Heart right ventricle (tissue), 16 donors: Measurements from ENCODE around the gene CD209. TPM values are rescaled to one million over a fixed set of nuclear protein-coding genes. Genes with fewer than 3 reads are reported as not detected.
"Not testable (repeated sequence)": the region's sequence is repeated elsewhere in the genome, so short reads cannot be mapped to it uniquely, and the experiment has no call there.

ENCODE experiments used
- ATAC-seq, 8 donors: fragments of 200-7000 bp; cut with Tn5 transposase; one replicate each; pipeline ENCODE4 v1.9.1; 2020; ENCODE audit warnings: mild to moderate bottlenecking in 8 of 8, moderate library complexity in 8 of 8, moderate number of reproducible peaks in 1 of 8
- DNase-seq, 2 donors: peaks; one replicate each; pipeline ENCODE4 v3.0.0-alpha.2; 2020
- H3K27ac ChIP-seq, 10 donors: fragments of 200-600 bp; sonication (generic) in 2 of 10; one replicate each; pipeline versions ENCODE4 v1.5.0 to v1.8.0; 2020 to 2022; ENCODE audit warnings: mild to moderate bottlenecking in 3 of 10
- H3K27me3 ChIP-seq, 7 donors: fragments of 200-600 bp; one replicate each; pipeline ENCODE4 v1.8.0; 2021 to 2022; ENCODE audit warnings: mild to moderate bottlenecking in 2 of 7
- H3K36me3 ChIP-seq, 9 donors: fragments of 200-600 bp; sonication (generic) in 1 of 9; one replicate each; pipeline versions ENCODE4 v1.5.0 to v1.8.0; 2020 to 2022; ENCODE audit warnings: mild to moderate bottlenecking in 2 of 9
- H3K4me1 ChIP-seq, 9 donors: fragments of 200-600 bp; sonication (generic) in 1 of 9; one replicate each; pipeline versions ENCODE4 v1.5.0 to v1.8.0; 2020 to 2022; ENCODE audit warnings: mild to moderate bottlenecking in 4 of 9
- H3K4me3 ChIP-seq, 10 donors: fragments of 200-600 bp; sonication (generic) in 2 of 10; one replicate each; pipeline versions ENCODE4 v1.5.0 to v1.8.0; 2020 to 2022; ENCODE audit warnings: mild to moderate bottlenecking in 7 of 10, moderate library complexity in 2 of 10
- H3K9me3 ChIP-seq, 11 donors: fragments of 200-600 bp in 10 of 11; sonication (generic) in 2 of 11; one replicate each; pipeline versions ENCODE4 v1.5.0 to v1.8.0; 2013 to 2022; ENCODE audit warnings: mild to moderate bottlenecking in 2 of 11, control low read depth in 1 of 11, moderate library complexity in 1 of 11
- CTCF ChIP-seq, 9 donors: fragments of 200-600 bp; sonication (generic) in 2 of 9; IDR thresholded peaks; one replicate each; pipeline versions ENCODE4 v1.5.0 to v1.8.0; 2021 to 2022; ENCODE audit warnings: antibody characterized with exemption in 9 of 9, mild to moderate bottlenecking in 5 of 9, moderate library complexity in 1 of 9
- WGBS, 2 donors: extraction: QIAGEN DNeasy Blood & Tissue Kit; methylation state at CpG; one replicate each; pipeline ENCODE4 v1.1.7; 2013; ENCODE audit warnings: inconsistent platforms in 1 of 2; 5-methylcytosine and 5-hydroxymethylcytosine counted together
- intact Hi-C, 10 donors: fragments of 100-400 bp; cut with DNase I; formaldehyde crosslinking; loops; one replicate each; pipeline versions ENCODE4 v1.11.1 to v1.14.2; 2022
- long read RNA-seq, 3 donors: library from polyadenylated mRNA; unstranded; transcript quantifications; one replicate each; pipeline ENCODE4 v2.0.0, GENCODE V29; 2020 to 2021
- polyA plus RNA-seq, 2 donors: library from polyadenylated mRNA; stranded (reverse); fragments of 200-250 nt; gene quantifications; one replicate each; pipeline ENCODE4 v1.2.3, GENCODE V29; 2013
- total RNA-seq, 10 donors: library from RNA; stranded (reverse); fragmentation: NEBNext Ultra II Directional in 3 of 10; extraction: Animal tissue kit (Norgen Biotek cat#: 25700) in 3 of 10; gene quantifications; one replicate each; pipeline versions ENCODE4 v1.2.1 to v1.2.4, GENCODE V29; 2021 to 2023
- donor health status: Arrhythmogenic right ventricular cardiomyopathy.
- donor health status: ischemic (EF 13 %, LVEDD 7.1; RV severe dilation, severe dysfunction).
- donor health status: healthy with polysubstance abuse.
- donor health status: DM: no; HTN: yes; CAD: no.
- donor health status: DM: no; HTN: no; CAD: no.
- donor health status: ischemic (EF 25% LVEDD 6.9; RV normal size, moderate dysfunction).
- donor health status: ischemic (EF 25% LVEDD 5.7; RV mildly dilated, moderate dysfunction).
- donor health status: healthy.
- donor health status: DM: yes; HTN: yes; CAD: no.
- donor health status: Ischemic cardiomyopathy.
- donor health status: ischemic (EF 35%, LVEDD 5.7; RV mildly dilated, moderate dysfunction).
- donor health status: nonischemic (EF 11% LVEDD 7.7; RV severe dilation, severe dysfunction).
- donor health status: DM: yes; HTN: yes; CAD: no.
- donor health status: PGD.
- donor health status: ischemic (EF 29% LVEDD 5.4; RV normal size, mild dysfunction).
- donor health status: nonischemic (EF 23%, LVEDD 6.1; RV moderate dilation, normal function).

The CD209 gene
- total RNA-seq: 10 to 100 TPM in 2 of 10 donors, 1 to 10 TPM in 8; 1.6 to 29.6 (median 4.6) TPM
- polyA plus RNA-seq: under 1 TPM; 0.54 to 0.95 TPM
- long read RNA-seq, donor 1, partial matches to known transcripts: 0 of 1 reads
- long read RNA-seq, donor 1, other reads (novel, unspliced or antisense): 1 of 1 reads
- long read RNA-seq, donor 2, partial matches to known transcripts: 0 of 2 reads
- long read RNA-seq, donor 2, other reads (novel, unspliced or antisense): 2 of 2 reads
- long read RNA-seq, donor 3, partial matches to known transcripts: 0 of 1 reads
- long read RNA-seq, donor 3, other reads (novel, unspliced or antisense): 1 of 1 reads

- intact Hi-C loops: no loop called here
- Histone ChIP-seq H3K9me3 (peaks cover 0 to 4% (median 0%) of the 10 kb centered on the region in 11 donors), H3K27me3 (peaks cover 0 to 34% (median 19%) of the 10 kb centered on the region in 7 donors), H3K36me3 (no peaks in the 10 kb centered on the region), H3K27ac (peak within 1 kb of the TSS in 2 of 10 donors; percentile 22 to 73), H3K4me1 (no peaks in the 10 kb centered on the region), H3K4me3 (peak within 1 kb of the TSS in 5 of 10 donors; percentile 13 to 40 (median 14))
- 45 to 53% methylated on average over 7 of the region's 7 CpGs for WGBS, 2 donors
- no peak for TF ChIP-seq CTCF (IDR thresholded peaks at IDR 0.05)
- no peak for DNase-seq
- peak in 5 of 8 donors; percentile 9 to 63 (median 48) for ATAC-seq
Observed at GRCh38 chr19:7746903-7747884, at the start of gene CD209. Gene CD209, minus strand, starts transcription at chr19:7747534. Its CDS starts 23 bp downstream, at chr19:7747511.

GRCh38 chr19:7795555-7796161, 48.3 kb upstream of the CD209 start:
- Histone ChIP-seq H3K4me1 (peaks cover 0 to 16% (median 0%) of the 10 kb centered on the region in 9 donors), H3K27ac (no peak overlapping the region), H3K4me3 (no peak overlapping the region), H3K36me3 (no peaks in the 10 kb centered on the region), H3K9me3 (peaks cover 0 to 10% (median 0%) of the 10 kb centered on the region in 11 donors), H3K27me3 (peaks cover 0 to 46% (median 34%) of the 10 kb centered on the region in 7 donors)
- intact Hi-C loops: loop anchor here in 9 of 10 donors (5.0 to 10.0 kb wide), 12 partner anchors 101 to 693 kb away; partner anchors contain the start of gene TRAPPC5 (in 3 of the 9)
- TF ChIP-seq CTCF (IDR thresholded peaks at IDR 0.05): no peak
- ATAC-seq (no peak), DNase-seq (no peak)
- WGBS, 2 donors: 60 to 70% methylated on average over 8 of the region's 8 CpGs

- Histone ChIP-seq H3K9me3 (peaks cover 0 to 6% (median 0%) of the 10 kb centered on the region in 11 donors), H3K27me3 (peaks cover 9 to 53% (median 41%) of the 10 kb centered on the region in 7 donors), H3K27ac (no peak overlapping the region), H3K4me1 (peaks cover 0 to 10% (median 0%) of the 10 kb centered on the region in 9 donors), H3K4me3 (no peak overlapping the region), H3K36me3 (no peaks in the 10 kb centered on the region)
- no peak for TF ChIP-seq CTCF (IDR thresholded peaks at IDR 0.05)
- DNase-seq: no peak
- intact Hi-C loops: loop anchor here in 4 of 10 donors (10.0 kb wide), 5 partner anchors 99 to 439 kb away; partner anchors contain the start of gene TRAPPC5 (in 1 of the 4)
- ATAC-seq: no peak
- WGBS, 2 donors: 76 to 78% methylated on average over 3 of the region's 3 CpGs
Observed at GRCh38 chr19:7793493-7793892, 46.2 kb upstream of the CD209 start.

- intact Hi-C loops: loop anchor here in 4 of 10 donors (10.0 kb wide), 5 partner anchors 98 to 438 kb away; partner anchors contain the start of gene TRAPPC5 (in 1 of the 4)
- peaks cover 9 to 53% (median 41%) of the 10 kb centered on the region in 7 donors for H3K27me3 ChIP-seq
Observed at GRCh38 chr19:7792701-7793100, 45.4 kb upstream of the CD209 start.

More at GRCh38 chr19:7792701-7793100, 45.4 kb upstream of the CD209 start:
- H3K4me1 ChIP-seq: peaks cover 0 to 14% (median 0%) of the 10 kb centered on the region in 9 donors
- not testable (repeated sequence) for H3K4me3 ChIP-seq, H3K27ac ChIP-seq, ATAC-seq, H3K36me3 ChIP-seq, H3K9me3 ChIP-seq, DNase-seq
- WGBS, 2 donors: 72 to 76% methylated on average over 7 of the region's 7 CpGs
